ENCODE results near the gene RCHY1.
"Not testable (repeated sequence)": the region's sequence is repeated elsewhere in the genome, so short reads cannot be mapped to it uniquely, and the experiment has no call there.

Gene RCHY1

DNA sequence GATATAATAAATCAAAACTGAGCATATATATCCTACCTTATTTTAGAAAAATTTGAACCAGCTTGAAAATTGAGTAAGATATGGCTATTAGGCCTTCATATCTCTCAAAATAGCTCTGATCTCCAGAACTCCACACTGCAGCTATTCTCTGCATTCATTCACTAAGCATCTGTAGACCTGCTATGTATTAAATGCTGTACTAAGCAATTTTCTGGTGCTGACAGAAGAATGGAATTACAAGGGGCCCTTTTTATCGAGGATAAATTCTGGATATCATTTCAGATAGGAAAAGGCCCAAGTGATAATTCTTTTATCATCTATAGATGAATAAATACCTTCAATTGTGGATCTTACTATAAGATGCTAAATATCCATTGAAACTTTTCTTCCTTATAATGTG lies 1.9 kb upstream of the RCHY1 start:
- DNase-seq = no peak

- peak in 8 of 58 donors; percentile 4 to 43 (median 24) for DNase-seq
These were observed 878 bp upstream of the RCHY1 start for GRCh38 chr4:75514949-75515612.

DNA sequence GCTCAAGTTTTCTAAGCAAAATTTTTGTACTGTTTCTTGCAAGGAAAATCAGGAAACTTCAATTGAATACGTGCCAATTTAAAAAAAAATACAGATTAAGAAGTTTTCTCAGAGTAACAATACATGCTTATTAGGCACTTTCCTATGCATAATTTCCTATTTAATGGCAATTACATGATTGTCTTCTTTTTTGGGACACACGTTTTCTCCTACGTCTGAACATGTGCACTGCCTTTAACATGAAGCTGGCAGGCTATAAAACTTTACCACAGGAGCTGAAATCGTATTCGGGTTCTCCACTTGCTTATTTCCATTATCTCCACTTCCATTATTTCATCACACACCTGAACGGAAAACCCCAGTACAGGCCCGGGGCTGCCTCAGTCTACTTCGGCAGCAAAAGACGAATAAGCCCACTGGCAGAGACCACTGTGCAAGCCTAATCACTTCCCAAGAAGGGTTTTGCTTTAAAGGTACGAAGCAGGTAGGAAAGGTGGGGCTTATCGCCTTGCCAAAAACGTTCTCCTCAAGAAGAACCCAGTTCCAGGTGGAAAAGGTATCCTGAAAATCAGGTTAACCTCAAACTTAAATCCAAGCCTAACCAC lies 575 bp downstream of the RCHY1 start:
- peak in 4 of 58 donors; percentile 14 to 42 (median 34) for DNase-seq

DNA sequence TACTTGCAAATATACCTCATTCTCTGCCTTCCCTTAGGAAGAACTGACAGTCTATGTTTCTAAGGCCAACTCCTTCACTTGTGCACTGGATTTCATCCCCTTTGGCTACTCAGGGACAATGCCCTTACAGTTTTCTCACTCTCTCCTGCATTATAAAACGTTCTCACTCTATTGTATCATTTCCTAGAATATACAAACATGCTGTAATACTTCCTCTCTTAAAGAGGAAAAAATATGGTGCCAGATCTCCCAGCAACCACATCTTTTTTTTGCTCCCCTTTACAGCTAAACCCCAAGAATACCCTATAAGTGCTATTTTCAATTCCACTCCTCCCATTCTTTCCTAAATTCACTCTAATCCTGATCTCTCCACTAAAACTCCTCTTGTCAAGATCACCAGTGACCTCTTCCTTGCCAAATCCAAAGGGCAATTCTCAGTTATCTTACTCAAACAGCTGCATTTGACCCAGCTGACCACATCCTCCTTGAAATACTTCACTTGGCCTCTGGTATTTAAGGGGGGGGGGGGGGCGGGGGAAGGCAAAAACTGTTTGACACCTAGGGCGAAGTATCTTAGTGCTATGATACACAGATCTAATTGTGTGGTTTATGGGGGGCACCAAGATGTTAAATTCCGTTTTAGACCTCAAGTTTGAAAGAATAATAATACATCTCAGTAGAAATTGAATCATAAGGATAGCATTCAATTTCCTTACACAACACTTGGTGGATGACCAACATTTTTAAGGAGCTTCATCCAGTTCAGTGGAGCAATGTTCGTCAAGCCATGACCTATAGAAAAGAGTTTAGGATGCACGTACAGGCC lies 1.6 kb downstream of the RCHY1 start:
- DNase-seq = no peak

DNA sequence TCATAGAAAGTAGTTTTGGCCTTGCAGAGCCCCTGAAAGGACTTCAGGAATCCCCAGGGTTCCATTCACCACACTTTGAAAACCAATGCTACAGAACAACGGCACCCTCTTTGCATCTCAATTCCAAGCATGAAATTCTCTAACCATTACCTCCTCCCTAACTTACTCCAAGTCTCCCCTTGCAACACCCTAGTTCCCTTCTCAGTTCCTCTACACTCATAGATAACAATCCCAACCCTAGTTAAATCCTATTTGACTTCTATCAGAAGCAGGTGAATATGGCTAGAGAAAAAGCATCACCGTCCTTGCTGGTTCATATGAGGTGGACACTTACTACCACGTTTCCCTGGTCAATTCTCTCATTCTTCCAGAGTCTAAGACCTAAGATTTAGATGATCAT lies 2.4 kb downstream of the RCHY1 start:
- no peak for DNase-seq

DNA sequence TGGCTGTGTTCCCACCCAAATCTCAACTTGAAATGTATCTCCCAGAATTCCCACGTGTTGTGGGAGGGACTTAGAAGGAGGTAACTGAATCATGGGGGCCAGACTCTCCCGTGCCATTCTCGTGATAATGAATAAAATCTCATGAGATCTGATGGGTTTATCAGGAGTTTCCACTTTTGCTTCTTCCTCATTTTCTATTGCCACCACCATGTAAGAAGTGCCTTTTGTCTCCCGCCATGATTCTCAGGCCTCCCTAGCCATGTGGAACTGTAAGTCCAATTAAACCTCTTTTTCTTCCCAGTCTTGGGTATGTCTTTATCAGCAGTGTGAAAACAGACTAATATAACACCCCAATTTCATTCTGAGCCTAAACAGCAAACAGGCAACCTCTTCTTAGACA lies 4.6 kb downstream of the RCHY1 start:
- DNase-seq = not testable (repeated sequence)

GRCh38 chr4:75505630-75506029 lies 8.6 kb downstream of the RCHY1 start:
- DNase-seq = no peak

DNA sequence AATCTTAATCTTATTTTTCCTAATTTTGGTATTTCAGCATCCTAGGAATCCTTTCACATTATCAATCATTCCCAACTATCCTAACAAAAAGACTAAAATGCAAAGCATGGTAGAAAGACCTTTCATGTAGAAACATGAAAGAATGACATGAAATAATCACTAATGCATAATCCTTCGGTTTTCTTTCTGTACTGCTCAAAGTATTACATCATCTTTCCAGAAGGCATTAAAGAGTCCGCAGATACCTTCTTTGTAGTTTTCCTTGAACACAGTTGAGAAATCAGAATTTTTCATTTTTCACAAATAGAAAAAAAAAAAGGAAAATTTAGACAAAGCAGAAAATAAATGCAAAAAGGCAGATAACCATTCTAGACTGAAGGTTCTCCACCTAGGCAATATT lies 11.5 kb downstream of the RCHY1 start:
- DNase-seq = no peak

DNA sequence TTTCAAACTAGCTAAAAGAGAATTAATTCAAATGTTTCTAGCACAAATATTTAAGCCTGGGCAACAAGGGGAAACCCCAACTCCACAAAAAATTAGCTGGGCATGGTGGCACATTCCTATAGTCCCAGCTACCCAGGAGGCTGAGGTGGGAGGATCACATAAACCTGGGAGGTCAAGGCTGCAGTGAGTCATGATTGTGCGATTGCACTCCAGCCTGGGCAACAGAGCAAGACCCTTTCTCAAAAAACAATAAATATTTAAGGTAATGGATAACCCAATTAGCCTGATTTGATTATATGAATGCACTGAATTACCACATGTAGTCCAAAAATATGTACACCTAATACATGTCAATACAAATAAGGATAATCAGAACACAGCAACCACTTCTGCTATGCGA lies 14.3 kb downstream of the RCHY1 start:
- DNase-seq = no peak

DNA sequence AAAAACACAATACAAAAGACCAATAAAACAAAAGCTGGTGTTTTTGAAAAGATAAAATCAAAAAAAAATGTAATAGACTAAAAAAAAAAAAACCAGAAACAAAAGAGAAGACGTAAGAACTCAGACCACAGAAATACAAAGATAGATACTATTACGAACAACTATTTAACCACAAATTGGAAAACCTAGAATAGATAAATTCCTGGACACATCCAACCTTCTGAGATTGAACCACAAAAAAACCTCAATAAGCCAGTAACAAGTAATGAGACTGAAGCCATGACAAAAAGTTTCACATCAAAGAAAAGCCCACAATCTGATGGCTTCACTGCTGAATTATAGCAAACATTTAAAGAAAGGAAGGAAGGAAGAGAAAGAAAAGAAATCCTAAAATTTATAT lies 16.2 kb downstream of the RCHY1 start:
- DNase-seq = no peak

DNA sequence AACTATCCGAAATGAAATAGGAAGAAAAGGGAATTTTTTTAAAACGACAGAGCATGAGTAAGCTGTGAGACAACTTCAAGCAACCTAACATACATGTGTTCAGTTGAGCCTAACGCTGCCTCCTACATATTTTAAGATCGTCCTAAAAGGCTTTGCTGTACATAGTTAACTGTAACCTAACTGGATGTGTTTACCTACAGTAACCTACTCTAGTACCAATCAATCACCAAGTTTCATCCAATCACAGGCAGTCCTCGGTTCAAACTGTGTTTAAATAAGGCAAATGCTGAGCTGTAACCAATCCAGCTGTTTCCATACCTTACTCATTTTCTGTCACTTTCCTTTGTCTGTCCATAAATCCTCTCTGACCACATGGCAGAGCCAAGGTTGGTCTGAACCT lies 17.1 kb downstream of the RCHY1 start:
- DNase-seq = no peak

- DNase-seq = no peak
These were observed 17.8 kb downstream of the RCHY1 start for GRCh38 chr4:75496406-75496805.

DNA sequence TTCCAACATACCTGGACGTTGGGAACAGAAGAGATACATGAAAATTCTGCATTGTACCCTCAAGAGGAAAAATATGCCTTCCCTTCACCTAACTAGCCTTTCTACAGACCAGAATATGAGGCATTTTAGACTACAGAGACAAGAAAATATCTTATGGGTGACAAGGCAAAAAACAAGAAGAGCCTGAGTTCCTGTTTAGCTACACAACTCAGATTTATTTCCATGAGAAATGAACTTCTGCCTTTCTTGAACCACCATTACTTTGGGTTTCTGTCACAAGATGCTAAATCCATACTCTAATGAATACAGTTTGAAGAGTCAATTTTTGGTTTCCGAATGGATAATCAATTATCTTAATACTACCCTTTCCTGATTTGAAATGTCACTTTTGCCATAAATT lies 18.7 kb downstream of the RCHY1 start:
- DNase-seq = no peak

GRCh38 chr4:75494563-75494962 lies 19.6 kb downstream of the RCHY1 start:
- DNase-seq = no peak

DNA sequence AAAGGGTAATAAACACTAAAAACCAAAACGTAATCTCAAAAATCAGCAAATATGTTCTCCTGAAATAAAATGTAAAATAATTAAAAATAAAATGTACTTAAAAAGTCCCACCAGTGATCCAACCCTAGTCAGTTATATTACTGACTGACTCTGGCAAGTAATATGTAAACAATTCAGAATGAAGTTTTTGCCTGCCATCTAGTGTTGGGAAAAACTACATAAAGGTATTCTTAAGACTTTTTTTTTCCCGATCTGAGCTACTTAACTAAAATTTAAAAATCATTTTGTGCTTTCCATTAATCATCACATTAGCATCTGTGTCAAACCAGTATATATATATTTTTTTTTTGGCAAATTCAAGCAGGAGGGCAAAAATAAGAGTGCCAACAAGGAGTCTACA lies 24.0 kb downstream of the RCHY1 start:
- DNase-seq = peak in 1 of 58 donors; percentile 2

DNA sequence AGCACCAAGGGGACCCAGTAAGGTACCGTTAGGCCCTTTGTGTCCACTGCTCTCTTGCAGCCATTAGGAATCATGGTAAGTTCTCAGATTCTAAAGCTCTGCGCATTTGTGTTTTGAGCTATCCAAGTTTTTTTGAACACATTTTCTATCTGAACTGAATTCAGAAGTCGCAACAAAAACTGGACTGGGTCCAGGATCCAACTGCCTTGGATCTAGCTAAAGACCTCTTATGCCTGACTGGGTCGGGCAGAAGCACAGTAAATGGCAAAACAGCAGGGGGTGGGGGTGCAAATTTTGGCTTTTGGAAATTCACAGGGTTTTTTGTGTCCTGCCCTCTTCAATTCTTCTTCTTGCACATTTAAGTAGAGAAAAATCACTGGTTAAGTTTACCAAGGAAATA lies 30.0 kb downstream of the RCHY1 start:
- DNase-seq = peak in 24 of 58 donors; percentile 2 to 34 (median 6)

GRCh38 chr4:75477201-75477600 lies 37.0 kb downstream of the RCHY1 start:
- no peak for DNase-seq

DNA sequence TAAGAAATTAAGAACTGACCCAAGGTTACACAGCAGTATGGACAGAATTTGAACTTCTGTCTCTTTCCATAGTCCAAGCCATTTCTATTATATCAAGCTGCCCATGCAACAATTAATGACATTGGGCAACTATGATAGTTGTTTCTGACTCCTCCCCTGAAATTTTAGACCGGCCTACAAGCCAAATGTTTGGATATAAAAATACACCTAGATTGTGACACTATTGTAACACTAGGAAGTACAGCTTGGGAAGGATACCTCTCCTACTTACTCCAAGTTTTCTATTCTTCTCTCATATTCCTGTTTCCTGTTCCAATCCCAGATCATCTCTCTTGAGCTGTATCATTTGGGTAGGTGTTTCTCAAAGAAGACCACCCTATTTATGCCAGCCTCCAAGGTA lies 43.5 kb downstream of the RCHY1 start:
- DNase-seq = no peak

DNA sequence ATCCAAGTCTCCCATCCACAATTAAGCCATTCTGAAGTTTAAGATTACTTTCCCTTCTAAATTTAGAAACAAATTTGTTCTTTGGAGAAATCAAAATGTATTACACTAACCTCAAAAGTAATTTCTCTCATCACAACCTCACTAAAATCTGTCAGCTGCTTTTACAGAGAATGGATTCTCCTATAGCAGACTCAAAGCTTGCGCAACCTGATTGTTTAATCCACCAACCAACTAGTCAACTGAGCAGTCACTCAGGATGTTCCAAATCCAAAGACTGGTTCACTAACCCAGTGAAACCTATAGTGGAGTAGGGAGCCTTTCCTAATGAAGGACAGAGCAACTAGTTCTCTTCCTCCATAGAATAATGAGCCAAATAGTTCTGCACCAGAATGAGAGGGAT lies 44.3 kb downstream of the RCHY1 start:
- no peak for DNase-seq

GRCh38 chr4:75457365-75457764 lies 56.8 kb downstream of the RCHY1 start:
- no peak for DNase-seq

GRCh38 chr4:75434105-75434504 lies 80.1 kb downstream of the RCHY1 start:
- peak in 6 of 58 donors; percentile 1 to 25 (median 5) for DNase-seq

GRCh38 chr4:75432683-75433082 lies 81.5 kb downstream of the RCHY1 start:
- no peak for DNase-seq

DNA sequence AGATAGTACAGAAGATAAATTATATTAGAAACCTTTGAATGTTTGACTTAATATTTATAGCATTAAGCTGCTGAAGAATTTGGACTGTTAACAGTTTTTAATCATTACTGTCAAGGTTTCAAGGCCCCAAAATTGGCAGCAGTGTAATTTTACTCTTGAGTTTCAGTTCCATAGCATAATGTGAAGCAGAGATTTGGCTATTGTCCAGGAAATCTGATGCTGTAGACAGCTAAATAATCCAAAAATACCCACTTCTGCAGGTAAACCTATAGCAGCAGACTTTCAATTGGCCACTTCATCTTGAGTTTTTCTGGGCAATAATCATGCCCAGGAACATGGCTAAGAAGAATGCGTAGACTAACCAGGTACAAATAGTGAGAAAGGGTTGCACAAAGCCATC lies 85.0 kb downstream of the RCHY1 start:
- DNase-seq = no peak
